Vagina (tissue), 2 donors: ENCODE results near the gene C1orf174.

ENCODE experiments used
- CTCF ChIP-seq, 3 experiments: fragments of 450-650 bp in 2 of 3; fragments of 200-600 bp in 1 of 3; sonication (generic) in 1 of 3; IDR thresholded peaks; one replicate each; pipeline ENCODE4 v1.5.1; 2017 to 2019; ENCODE audit warnings: antibody characterized with exemption in 3 of 3, mild to moderate bottlenecking in 2 of 3, moderate library complexity in 2 of 3
- POLR2A ChIP-seq, 2 donors: fragments of 450-650 bp; IDR thresholded peaks; one replicate each; pipeline ENCODE4 v1.6.1; 2017; ENCODE audit warnings: antibody characterized with exemption in 2 of 2, mild to moderate bottlenecking in 2 of 2, moderate library complexity in 2 of 2

DNA sequence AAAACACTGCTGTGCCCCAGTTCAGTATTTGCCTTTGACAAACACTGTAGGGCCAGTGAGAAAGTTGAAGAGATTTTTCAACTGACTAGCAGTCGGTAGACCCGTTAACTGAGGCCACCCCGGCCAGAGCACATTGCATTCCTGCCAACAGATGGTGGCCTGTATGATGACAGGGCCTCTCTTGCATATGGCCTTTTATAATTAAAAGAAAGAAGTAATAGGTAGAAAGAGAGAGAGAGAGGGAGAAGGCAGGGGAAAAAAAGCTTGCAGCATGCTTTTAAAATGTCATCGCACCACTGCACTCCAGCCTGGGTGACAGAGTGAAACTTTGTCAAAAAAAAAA lies 4.7 kb upstream of the C1orf174 start:
- TF ChIP-seq CTCF (IDR thresholded peaks at IDR 0.05) (no peak), POLR2A (IDR thresholded peaks at IDR 0.05) (no peak)
